NK-92 (cell line): Measurements from ENCODE around the gene ANAPC2.
"Not testable (repeated sequence)": the region's sequence is repeated elsewhere in the genome, so short reads cannot be mapped to it uniquely, and the experiment has no call there.

Source experiments
- DNase-seq: peaks from one replicate; lab custom pipeline; 2025; ENCODE audit not compliant: unreplicated experiment; lab: John Stamatoyannopoulos, UW

The ANAPC2 gene

DNA sequence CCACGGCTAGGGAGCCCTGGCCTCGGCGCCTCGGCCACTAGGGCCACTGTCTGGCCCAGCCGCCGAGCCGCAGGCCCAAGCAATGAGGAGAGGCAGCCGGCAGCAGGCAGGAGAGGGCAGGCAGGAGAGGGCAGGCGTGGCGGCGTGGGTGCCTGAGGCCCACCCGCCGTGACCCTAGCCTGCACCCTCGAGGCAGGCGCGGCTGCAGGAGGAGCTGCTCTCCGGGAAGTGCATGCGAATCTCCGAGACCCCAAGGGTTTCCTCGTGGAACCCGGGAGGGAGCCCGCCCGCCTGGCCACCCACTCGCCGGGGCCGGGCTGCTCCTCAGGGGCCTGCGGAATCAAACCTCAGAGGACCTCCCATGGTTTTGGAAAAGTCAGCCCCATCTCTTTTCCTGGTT lies 40.1 kb downstream of the ANAPC2 start:
- DNase-seq, result no peak

DNA sequence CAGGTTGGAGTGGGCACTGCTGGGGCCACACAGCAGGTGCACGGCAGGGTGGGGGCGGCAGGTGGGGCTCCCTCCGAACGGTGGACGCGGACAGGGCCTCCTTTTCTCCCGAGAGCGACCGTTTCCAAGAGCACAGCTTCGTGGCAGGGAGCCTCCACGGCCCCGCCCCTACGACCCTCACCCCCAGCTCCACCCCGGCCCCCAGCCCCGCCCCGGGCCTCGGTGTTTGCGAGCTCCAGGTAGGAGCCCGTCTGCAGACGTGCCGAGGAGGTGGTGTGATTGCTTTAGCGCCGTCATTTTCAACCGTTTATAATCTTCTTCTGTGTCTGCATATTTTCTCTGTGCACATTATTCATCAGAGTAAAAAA lies 40.6 kb downstream of the ANAPC2 start:
- no peak for DNase-seq

GRCh38 chr9:137147091-137147792 lies 41.1 kb downstream of the ANAPC2 start:
- DNase-seq, result no peak

DNA sequence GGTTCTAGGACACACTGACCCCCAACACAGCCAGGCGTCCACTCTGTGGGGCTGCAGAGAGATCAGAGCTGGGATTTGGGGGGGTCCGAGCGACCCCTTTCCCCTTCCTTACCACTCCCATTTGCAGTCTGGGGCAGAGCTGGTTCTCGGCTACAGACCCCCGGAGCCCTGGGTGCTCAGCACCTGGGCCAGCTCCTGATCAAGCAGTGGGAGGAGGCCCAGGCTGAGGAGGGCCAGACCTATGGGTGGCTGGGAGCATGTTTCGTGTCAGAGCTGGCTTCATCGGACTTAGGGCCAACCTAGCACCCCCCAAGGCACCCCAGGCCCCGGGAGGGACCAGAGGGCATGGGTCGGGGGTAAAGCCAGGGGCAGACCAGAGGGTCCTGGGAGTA lies 41.8 kb downstream of the ANAPC2 start:
- no peak for DNase-seq

DNA sequence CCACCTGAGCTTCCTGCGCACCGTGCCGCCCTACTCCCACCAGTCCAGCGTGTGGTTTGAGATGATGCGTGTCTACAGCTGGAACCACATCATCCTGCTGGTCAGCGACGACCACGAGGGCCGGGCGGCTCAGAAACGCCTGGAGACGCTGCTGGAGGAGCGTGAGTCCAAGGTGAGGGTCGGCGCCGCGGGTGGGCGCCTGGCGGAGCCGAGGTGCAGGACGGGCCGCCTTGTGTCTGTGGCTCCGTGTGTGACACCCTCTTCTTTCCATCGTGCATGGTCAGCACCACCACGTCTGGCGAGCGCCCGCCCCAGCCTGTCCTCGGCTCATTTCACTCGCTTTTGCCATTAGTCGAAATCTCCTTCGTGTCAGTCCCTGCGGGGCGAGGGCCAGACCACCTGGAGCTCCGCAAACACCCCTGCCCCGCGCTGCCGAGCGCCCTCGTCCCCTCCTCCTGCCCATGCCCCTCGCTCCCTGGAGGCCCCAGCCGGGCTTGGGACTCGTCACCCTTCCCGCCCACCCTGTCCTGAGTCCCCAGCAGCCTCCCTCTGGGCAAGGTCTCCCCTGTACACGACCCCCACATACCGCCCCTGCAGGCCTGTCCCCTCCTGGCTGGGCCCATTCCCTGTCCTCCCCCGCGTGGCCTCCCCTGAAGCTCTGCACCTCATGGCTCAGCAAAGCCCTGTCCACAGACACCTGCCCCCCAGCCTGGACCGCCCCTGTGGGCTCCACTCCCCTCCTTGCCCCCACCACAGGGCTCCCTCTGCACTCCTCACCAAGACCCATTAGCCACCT lies 42.4 kb downstream of the ANAPC2 start:
- no peak for DNase-seq

DNA sequence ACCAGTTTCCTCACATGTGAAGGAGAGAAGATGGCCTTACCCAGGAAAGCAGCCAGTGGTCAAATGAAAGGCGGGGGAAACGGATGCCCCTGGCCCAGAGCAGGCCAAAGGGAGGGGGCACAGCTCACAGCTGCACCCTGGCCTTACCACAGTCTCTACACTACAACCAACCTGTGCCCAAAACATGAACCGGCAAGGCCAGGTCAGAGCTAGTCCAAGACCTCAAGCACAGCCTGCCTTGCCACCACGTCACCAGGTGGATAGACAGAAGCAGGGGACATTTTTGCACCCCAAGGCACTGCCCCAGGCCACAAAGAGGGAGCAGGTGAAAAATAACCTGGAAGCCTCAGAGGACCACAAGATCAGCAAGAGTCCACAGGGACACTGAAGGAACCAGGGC lies 44.9 kb downstream of the ANAPC2 start:
- no peak for DNase-seq

GRCh38 chr9:137141976-137142936 lies 46.1 kb downstream of the ANAPC2 start:
- DNase-seq, result no peak

- DNase-seq, result no peak
Measured at GRCh38 chr9:137141050-137141810, 47.1 kb downstream of the ANAPC2 start.

GRCh38 chr9:137140151-137141012 lies 48.0 kb downstream of the ANAPC2 start:
- DNase-seq, result no peak

DNA sequence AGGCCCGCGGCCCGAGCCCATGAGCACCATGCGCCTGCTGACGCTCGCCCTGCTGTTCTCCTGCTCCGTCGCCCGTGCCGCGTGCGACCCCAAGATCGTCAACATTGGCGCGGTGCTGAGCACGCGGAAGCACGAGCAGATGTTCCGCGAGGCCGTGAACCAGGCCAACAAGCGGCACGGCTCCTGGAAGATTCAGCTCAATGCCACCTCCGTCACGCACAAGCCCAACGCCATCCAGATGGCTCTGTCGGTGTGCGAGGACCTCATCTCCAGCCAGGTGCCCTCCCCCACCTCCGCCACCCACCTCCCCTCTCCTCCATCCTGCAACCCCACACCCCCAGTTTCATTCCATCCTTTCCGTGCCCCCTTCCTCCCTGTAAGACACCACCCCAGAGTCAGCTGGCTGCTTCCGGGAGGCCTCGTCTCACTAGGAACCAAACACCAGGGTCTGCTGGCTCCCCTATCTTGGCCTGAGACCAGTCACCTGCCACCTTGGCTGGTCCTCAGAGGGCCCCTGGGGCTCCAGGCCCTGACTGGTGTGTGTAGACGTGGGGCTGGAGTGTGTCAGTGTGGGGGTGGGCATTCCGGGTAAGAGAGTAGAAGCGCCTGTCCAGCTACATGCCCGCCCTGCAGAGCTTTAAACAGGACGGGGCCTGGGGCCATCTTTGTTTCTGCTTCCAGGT lies 48.8 kb downstream of the ANAPC2 start:
- no peak for DNase-seq

GRCh38 chr9:137138722-137139467 lies 49.5 kb downstream of the ANAPC2 start, which contains the start of gene GRIN1:
TSS of gene GRIN1 (plus strand) at chr9:137139154. CDS start at chr9:137139487, 333 bp downstream.
- no peak for DNase-seq

DNA sequence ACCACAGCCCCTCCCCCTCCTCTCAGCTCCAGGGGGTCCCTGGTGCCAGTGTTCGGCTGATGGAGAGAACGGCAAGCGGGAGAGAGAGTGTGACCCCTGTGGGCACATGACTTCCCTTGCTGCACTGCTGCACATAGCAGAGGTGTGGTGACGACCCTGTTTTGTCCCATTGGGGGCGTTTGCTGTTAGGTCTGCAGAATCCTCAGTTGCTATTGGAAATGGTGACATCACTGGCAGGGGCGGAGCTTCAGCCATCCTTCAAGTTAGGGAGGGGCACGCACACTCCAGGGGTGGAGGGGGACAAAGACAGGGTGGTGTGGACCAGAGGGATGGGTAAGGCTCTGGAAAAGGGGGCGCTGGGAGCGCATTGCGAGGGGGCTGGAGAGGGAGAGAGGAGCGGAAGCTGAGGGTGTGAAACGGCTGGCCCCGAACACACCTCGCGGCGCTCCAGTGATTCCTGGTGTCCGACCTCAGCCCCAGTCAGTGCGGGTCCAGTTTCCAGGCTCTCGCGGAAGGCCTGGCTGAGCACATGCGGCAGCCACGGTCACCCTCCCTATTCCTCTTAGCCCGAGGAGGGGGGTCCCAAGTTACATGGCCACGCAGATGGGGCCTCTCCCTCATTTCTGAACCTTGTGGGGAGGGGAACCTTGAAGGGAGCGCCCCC lies 50.2 kb downstream of the ANAPC2 start:
- DNase-seq, result no peak

- DNase-seq, result no peak
Measured at GRCh38 chr9:137136881-137137607, 51.3 kb downstream of the ANAPC2 start.

DNA sequence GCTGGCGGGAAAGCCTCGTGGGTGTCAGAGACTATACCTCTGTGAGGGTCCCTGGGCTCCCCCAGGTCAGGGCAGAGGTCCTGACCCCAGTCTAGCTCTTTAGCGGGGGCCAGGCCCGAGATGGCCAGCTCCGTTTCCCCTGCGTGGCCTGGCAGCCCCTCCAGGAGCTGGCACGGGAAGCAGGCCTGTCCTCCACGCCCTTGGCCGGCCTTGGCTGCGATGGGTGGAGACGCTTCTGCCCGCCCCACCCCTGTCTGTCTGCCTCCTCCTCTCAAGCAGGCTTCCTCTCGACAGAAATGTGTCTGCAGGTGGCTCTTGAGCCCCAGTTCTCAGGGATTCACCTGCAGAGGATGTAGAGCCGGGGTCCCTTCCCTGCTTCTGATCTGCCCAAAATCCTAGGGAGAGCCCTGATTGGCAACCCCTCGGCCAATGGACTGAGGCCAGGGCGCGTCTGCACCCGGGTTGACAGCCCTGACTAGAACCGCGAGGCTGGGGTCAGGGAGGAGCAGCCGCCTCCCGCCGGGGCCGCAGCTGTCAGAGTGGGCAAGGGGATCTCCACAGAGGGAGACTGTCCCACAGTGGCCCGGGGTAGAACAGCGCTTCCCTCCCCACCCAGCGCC lies 52.0 kb downstream of the ANAPC2 start:
- no peak for DNase-seq

GRCh38 chr9:137135154-137135553 lies 53.2 kb downstream of the ANAPC2 start:
- DNase-seq, result not testable (repeated sequence)

DNA sequence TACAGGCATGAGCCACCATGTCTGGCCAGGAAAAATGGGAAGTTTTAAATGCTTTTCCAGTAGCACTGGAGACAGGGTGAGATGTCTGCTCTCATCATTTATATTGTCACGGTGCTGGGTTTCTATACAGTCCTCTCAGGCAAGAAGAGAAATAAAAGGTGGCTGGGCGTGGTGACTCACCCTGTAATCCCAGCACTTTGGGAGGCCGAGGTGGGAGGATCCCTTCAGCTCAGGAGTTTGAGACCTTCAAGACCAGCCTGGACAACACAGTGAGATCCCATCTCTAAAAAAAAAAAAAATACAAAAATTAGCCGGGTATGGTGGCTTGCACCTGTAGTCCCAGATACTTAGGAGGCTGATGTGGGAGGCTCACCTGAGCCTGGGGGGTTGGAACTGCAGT lies 54.2 kb downstream of the ANAPC2 start:
- no peak for DNase-seq
